HG03558 (cell line): ENCODE data around the gene USP6NL.

Experiments used
- ATAC-seq: cut with Tn5 transposase; IDR thresholded peaks from one replicate; pipeline ENCODE4 v1.9.1; 2021; ENCODE audit warnings: moderate number of reproducible peaks; ENCODE audit not compliant: unreplicated experiment; ENCODE audit errors: extremely low read depth

Gene USP6NL

GRCh38 chr10:11625019-11625735 lies 13.7 kb upstream of the USP6NL start:
- peak; percentile 78 for ATAC-seq

GRCh38 chr10:11617233-11617632 lies 5.8 kb upstream of the USP6NL start:
- no peak for ATAC-seq

GRCh38 chr10:11616021-11616420 lies 4.6 kb upstream of the USP6NL start:
- no peak for ATAC-seq

GRCh38 chr10:11615396-11615795 lies 3.9 kb upstream of the USP6NL start:
- ATAC-seq, result no peak

- no peak for ATAC-seq
These were observed 861 bp upstream of the USP6NL start for GRCh38 chr10:11612021-11613001.

- ATAC-seq, result no peak
These were observed 613 bp downstream of the USP6NL start for GRCh38 chr10:11610826-11611247.

- ATAC-seq, result no peak
These were observed 1.2 kb downstream of the USP6NL start for GRCh38 chr10:11610166-11610825.

- ATAC-seq, result no peak
These were observed 1.9 kb downstream of the USP6NL start for GRCh38 chr10:11609492-11610093.

- no peak for ATAC-seq
These were observed 2.4 kb downstream of the USP6NL start for GRCh38 chr10:11609052-11609451.

- ATAC-seq, result no peak
These were observed 3.1 kb downstream of the USP6NL start for GRCh38 chr10:11608159-11609013.

- no peak for ATAC-seq
These were observed 5.5 kb downstream of the USP6NL start for GRCh38 chr10:11605807-11606408.

GRCh38 chr10:11604865-11605650 lies 6.4 kb downstream of the USP6NL start:
- no peak for ATAC-seq

- ATAC-seq, result no peak
These were observed 7.7 kb downstream of the USP6NL start for GRCh38 chr10:11603741-11604140.

GRCh38 chr10:11602919-11603523 lies 8.4 kb downstream of the USP6NL start:
- no peak for ATAC-seq

- no peak for ATAC-seq
These were observed 9.1 kb downstream of the USP6NL start for GRCh38 chr10:11602358-11602757.

- no peak for ATAC-seq
These were observed 9.8 kb downstream of the USP6NL start for GRCh38 chr10:11601670-11602069.

GRCh38 chr10:11600280-11600679 lies 11.2 kb downstream of the USP6NL start:
- ATAC-seq, result no peak
